ENCODE measurements around the gene CPNE7.

Gene CPNE7

GRCh38 chr16:89556750-89557689 lies 18.5 kb upstream of the CPNE7 start:
- Mint-ChIP-seq H3K27me3 (ENCODE audit: low read depth) (no peaks in the 10 kb centered on the region), H3K9me3 (no peaks in the 10 kb centered on the region), H3K27ac (peak overlapping the region; percentile 85 to 94 (median 94)), H3K36me3 (ENCODE audit: low read depth) (peaks cover 43% of the 10 kb centered on the region), H3K4me3 (peak overlapping the region; percentile 63 to 89 (median 76)), H3K4me1 (peaks cover 11% of the 10 kb centered on the region)
- TF ChIP-seq, protein P1, sequence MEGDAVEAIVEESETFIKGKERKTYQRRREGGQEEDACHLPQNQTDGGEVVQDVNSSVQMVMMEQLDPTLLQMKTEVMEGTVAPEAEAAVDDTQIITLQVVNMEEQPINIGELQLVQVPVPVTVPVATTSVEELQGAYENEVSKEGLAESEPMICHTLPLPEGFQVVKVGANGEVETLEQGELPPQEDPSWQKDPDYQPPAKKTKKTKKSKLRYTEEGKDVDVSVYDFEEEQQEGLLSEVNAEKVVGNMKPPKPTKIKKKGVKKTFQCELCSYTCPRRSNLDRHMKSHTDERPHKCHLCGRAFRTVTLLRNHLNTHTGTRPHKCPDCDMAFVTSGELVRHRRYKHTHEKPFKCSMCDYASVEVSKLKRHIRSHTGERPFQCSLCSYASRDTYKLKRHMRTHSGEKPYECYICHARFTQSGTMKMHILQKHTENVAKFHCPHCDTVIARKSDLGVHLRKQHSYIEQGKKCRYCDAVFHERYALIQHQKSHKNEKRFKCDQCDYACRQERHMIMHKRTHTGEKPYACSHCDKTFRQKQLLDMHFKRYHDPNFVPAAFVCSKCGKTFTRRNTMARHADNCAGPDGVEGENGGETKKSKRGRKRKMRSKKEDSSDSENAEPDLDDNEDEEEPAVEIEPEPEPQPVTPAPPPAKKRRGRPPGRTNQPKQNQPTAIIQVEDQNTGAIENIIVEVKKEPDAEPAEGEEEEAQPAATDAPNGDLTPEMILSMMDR (IDR thresholded peaks at IDR 0.05; ENCODE audit: unreplicated experiment in 3 of 3), result peak; percentile 66 to 69 (median 66)

DNA sequence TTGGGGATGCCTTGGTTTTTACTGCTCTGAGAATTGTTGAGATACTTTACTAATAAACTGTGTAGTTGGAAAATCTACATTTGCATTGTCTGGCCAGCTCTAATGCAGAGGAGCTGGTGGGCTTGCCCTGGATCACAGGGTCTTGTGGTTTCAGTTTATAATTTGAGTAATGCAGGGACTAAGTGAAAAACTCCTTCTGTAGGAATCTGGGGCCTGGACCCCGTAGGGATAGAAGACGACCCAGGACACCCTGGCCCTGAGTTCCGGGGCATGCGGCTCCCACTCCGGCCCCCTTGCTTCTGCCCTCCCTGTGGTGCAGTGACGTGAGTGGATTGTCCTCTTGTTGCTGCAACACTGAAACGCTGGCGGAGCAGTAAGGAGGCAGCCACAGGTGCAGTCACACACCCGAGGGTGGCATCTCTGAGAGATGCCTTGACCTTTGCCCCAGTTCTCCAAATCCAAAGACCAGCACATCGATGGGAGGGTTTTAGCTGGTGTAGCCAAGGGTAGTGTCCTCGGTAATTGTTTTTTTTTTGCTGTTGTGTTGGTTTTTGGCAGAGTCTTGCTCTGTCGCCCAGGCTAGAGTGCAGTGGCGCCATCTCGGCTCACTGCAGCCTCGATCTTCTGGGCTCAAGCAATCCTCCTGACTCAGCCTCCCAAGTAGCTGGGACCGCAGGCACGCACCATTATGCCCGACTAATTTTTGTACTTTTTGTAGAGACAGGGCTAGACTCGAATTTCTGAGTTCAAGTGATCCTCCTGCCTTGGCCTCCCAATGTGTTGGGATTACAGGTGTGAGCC lies 17.7 kb upstream of the CPNE7 start:
- Mint-ChIP-seq H3K27me3 (ENCODE audit: low read depth) (no peaks in the 10 kb centered on the region), H3K9me3 (no peaks in the 10 kb centered on the region), H3K36me3 (ENCODE audit: low read depth) (peaks cover 43% of the 10 kb centered on the region), H3K4me1 (peaks cover 20% of the 10 kb centered on the region), H3K4me3 (peak overlapping the region; percentile 63 to 89 (median 76)), H3K27ac (peak overlapping the region; percentile 85 to 94 (median 94))
- TF ChIP-seq, protein P1 (IDR thresholded peaks at IDR 0.05; ENCODE audit: unreplicated experiment in 3 of 3), result no peak

- H3K9me3 Mint-ChIP-seq, result no peaks in the 10 kb centered on the region
- H3K27ac Mint-ChIP-seq, result peak within 1 kb of the TSS; percentile 97 to 99 (median 99)
- peak within 1 kb of the TSS; percentile 96 to 97 (median 96) for H3K4me3 Mint-ChIP-seq
- H3K4me1 Mint-ChIP-seq, result peaks cover 38% of the 10 kb centered on the region
- H3K27me3 Mint-ChIP-seq (ENCODE audit: low read depth), result peaks cover 4% of the 10 kb centered on the region
- TF ChIP-seq, protein P1 (IDR thresholded peaks at IDR 0.05; ENCODE audit: unreplicated experiment in 3 of 3), result no peak
- peaks cover 51% of the 10 kb centered on the region for H3K36me3 Mint-ChIP-seq (ENCODE audit: low read depth)
Measured at GRCh38 chr16:89560378-89561141, 15.0 kb upstream of the CPNE7 start, which contains the start of gene RPL13. Gene RPL13 (plus strand): TSS chr16:89560682. CDS start chr16:89560960, 278 bp downstream.

DNA sequence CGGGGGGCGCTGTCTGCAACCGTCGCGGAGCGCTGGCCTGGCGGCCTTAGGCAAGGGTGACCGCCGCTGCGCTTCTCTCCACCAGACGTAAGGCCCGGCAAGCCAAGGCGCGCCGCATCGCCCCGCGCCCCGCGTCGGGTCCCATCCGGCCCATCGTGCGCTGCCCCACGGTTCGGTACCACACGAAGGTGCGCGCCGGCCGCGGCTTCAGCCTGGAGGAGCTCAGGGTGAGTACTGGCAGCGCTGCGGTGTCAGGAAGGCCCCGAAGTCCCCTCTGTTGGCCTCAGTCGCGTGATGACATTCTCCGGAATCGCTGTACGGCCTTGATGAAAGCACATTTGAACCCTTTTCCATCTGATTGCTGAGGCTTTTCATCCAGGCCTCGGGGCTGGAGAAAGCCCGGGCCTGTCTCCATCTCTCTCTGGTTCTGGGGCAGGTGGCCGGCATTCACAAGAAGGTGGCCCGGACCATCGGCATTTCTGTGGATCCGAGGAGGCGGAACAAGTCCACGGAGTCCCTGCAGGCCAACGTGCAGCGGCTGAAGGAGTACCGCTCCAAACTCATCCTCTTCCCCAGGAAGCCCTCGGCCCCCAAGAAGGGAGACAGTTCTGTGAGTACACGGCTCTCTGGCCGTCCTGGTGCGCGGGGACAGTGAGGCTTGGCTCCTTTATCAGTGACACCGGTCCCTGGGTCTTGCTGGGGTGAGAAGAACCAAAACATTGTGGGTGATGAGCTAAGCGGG lies 14.2 kb upstream of the CPNE7 start:
- H3K27me3 Mint-ChIP-seq (ENCODE audit: low read depth), result peaks cover 4% of the 10 kb centered on the region
- peaks cover 44% of the 10 kb centered on the region for H3K36me3 Mint-ChIP-seq (ENCODE audit: low read depth)
- H3K4me1 Mint-ChIP-seq, result peaks cover 42% of the 10 kb centered on the region
- H3K4me3 Mint-ChIP-seq, result peak overlapping the region; percentile 89 to 97 (median 91)
- H3K27ac Mint-ChIP-seq, result peak overlapping the region; percentile 47 to 80 (median 57)
- H3K9me3 Mint-ChIP-seq, result no peaks in the 10 kb centered on the region
- TF ChIP-seq, protein P1 (IDR thresholded peaks at IDR 0.05; ENCODE audit: unreplicated experiment in 3 of 3), result no peak

All from nephron (organoid).